ENCODE measurements around the gene AHCYL2.
A peak's percentile ranks its signal among the peaks of the same experiment; 100 is the strongest.
"Not testable (repeated sequence)": the region's sequence is repeated elsewhere in the genome, so short reads cannot be mapped to it uniquely, and the experiment has no call there.

Gene AHCYL2

DNA sequence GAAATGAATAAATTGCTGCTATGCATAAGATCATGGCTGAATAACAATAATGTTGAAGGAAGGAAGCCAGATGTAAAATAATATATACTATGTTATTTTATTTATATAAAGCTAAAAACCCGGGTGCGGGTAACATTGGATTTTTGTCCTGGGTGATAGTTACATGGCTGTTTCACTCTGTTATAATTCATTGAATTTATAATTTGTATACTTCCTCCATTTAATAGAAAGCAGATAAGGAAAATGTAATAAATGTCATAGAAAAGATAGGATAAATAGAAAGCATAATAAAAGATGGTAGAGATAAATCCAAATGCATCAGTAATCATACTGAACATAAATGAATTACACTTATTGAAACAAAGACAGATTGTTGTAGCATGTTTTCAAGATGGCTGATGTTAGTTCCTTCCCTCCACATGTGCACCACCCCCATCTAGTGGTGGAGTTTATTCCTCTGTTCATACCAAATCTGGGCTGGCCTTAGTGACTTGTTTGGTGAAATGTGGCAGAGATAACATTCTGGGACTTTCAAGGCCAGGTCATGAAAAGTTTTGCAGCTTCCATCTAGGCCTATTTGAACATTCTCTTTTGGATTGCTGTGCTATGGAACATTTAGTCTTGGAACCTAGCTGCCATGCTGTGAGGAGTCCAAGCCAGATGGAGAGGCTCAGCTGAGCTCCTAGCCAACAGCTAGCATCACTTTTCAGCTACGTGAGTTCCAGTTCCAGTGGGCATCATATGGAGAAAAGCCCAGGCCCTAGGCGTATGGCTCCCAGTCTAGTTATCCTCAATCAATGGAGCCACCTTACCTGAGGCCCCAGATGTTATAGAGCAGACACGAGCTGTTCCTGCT lies 46.9 kb downstream of the AHCYL2 start:
- peak in 3 of 10 donors; percentile 20 to 35 (median 21) for DNase-seq
- intact Hi-C loops (cut with DNase I), result loop anchor here (1.0 kb wide), 1 partner anchor 53 kb away; no protein-coding TSS in a partner anchor

DNA sequence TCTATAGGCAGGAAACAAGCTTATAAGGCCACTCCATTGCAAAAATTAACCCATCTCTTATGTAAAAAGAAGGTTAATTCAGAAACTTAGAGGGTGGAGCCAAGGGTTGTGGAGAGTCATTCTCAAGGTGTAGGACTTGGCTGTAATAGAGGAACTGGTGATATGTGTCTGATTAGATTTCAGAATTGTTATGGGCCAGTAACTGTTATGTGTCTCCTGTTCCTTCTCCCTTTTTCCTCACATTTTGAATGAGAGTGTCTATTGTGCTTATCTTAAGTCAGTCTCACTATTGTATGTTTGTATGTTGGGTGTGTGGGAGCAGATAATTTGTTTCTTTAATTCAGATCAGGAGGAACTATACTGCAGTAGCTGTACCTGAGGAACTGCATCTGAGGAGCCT lies 49.1 kb downstream of the AHCYL2 start:
- intact Hi-C loops (cut with DNase I), result no loop called here
- no peak for DNase-seq

DNA sequence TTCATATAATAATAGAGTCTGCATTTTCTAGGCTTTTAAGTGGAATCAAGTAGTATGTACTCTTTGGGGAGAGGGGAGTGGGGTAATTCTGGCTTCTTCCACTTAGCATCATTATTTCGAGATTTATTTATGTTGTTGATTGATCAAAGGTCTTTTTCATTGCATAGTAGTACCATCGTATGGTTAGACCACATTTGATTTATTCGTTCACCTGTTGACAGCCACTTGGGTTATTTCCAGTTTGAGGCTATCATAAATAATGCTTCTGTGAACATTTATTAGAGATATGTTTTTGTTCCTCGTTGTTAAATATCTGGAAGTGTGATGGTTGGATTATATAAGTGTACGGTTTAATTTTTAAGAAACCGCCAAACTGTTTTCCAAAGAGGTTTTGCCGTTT lies 52.8 kb downstream of the AHCYL2 start:
- DNase-seq, result no peak
- intact Hi-C loops (cut with DNase I), result no loop called here

DNA sequence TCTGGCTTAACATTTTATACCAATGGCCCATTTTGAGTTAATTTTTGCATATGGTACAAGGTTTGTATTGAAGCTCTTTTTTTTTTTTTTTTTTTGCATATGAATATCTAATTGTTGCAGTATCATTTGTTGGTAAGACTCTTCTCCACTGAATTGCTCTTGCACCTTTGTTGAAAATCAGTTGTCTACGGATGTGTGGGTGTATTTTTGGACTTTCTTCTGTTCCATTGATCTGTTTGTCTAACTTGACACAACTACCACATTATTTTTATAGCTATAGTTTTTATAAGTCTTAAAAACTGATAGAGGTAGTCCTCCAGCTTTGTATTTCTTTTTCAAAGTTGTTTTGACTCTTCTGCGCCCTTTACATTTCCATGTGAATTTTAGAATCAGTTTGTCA lies 53.9 kb downstream of the AHCYL2 start:
- intact Hi-C loops (cut with DNase I), result no loop called here
- DNase-seq, result no peak

DNA sequence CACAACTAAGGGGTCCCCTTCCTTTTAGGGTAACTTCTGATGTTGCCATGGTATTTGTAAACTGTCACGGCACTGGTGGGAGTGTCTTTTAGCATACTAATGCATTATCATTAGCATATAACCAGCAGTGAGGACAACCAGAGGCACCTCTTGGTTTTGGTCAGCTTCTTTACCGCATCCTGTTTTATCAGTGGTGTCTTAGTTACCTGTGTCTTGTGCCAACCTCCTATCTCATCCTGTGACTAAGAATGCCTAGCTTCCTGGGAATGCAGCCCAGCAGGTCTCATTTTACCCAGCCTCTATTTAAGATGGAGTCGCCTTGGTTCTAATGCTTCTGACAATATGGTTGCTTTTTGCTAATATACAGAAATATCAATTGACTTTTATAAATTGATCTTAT lies 54.9 kb downstream of the AHCYL2 start:
- intact Hi-C loops (cut with DNase I), result no loop called here
- no peak for DNase-seq

DNA sequence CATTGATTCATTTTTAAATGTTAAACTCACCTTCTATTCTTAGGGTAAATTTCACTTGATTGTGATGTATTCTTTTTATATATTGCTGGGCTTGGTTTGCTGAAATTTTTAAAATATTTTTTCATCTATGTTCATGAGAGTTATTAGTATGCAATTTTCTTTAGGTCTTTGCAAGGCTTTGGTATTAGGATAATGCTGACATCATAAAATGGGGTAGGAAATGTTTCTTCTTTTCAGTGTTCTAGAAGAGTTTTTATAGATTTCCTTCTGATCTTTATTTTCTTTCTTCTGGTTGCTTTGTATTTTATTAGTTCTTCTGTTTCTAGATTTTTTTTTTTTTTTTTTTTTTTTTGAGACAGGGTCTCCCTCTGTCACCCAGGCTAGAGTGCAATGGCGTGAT lies 56.3 kb downstream of the AHCYL2 start:
- no peak for DNase-seq
- intact Hi-C loops (cut with DNase I), result no loop called here

DNA sequence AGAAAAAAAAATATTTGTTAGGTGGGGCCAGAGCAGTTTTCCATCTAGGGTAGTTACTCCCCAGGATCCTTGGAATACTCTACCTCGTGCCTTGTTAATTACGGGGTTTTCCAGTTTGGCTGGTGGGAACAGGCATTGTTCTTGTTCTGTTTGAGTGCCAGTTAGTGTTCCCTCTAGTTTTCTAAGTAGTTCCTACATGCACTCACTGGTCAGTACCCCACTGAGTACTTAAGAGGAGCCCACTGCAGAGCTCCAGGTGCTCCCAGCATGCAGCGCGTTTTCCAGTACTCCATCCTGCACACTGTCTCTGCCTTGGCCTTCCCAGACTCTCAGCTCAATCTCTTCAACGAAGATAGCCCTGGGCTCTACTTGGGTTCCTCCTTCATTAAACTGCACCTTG lies 58.0 kb downstream of the AHCYL2 start:
- intact Hi-C loops (cut with DNase I), result no loop called here
- DNase-seq, result no peak

DNA sequence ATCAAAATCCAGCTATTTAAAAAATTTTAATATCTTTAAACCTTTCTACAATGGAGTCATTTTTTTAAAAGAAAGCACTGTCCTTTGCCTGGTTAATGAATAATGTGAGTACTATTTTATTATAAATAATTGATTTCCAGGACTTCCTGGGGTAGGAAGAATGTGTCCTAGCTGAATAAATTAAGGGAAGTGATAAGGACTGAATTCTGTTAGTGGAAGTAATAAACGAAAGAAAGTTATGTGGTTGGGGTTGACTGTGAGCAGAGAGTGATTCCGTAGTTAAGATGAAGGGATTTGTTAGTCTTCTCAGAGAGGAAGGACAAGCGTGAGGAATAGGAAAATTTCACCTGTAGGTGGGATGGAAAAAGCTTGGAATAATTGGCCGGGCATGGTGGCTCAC lies 59.1 kb downstream of the AHCYL2 start:
- DNase-seq, result no peak
- intact Hi-C loops (cut with DNase I), result no loop called here

DNA sequence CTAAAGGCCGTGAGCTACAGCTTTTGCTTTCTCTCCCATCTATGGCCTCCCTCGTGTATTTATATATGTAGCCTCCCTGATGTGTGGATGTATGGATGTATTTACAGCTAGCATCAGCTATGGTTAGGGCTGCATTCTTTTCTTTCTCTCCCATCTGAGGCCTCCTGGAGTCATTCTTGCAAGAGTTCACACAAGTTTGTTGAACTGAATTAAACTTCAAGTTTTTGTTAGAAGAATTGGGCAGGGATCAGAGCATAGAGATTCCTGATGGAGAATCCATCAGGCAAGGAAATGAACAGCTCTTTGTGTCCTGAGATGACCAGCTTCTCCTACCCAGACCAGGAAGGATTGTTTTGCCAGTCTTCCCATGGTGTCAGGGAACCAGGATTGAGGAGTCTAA lies 60.3 kb downstream of the AHCYL2 start:
- intact Hi-C loops (cut with DNase I), result no loop called here
- DNase-seq, result no peak

DNA sequence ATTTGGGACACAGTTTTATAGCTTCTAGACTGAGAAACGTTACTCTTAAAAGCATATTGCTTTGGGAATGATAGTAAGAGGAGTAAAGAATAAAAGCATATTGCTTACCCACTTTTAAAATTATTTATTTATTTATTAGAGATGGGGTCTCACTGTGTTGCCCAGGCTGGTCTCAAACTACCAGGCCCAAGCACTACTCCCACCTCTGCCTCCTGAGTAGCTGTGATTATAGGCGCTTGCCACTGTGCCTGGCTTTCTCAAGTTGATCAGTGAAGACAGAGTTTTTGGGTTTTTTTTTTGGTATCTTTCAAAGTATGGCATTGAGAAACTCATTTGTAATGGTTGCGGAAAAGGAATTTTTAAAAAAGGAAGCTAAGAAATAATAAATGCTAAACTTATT lies 68.0 kb downstream of the AHCYL2 start:
- no peak for DNase-seq
- intact Hi-C loops (cut with DNase I), result no loop called here

DNA sequence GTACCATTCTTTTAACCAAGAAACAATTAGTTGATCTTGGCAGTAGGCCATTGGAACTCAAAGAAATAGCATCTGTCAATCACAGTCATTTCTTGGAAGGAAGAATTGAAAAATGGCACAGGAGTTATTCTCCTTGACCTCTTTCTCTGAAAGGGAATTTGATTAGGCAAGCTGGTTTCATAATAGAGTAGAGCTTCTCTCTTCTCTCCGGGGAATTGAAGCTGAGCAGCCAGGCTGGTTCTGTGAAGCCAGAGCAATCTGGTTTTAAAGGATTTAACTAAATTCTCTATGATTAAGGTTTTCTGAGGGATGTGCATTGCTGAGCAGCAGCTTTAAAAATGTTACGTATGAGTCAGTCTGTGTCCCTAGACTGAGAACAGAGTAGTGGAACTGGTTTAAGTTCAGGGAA lies 70.2 kb downstream of the AHCYL2 start:
- intact Hi-C loops (cut with DNase I), result no loop called here
- DNase-seq, result no peak

DNA sequence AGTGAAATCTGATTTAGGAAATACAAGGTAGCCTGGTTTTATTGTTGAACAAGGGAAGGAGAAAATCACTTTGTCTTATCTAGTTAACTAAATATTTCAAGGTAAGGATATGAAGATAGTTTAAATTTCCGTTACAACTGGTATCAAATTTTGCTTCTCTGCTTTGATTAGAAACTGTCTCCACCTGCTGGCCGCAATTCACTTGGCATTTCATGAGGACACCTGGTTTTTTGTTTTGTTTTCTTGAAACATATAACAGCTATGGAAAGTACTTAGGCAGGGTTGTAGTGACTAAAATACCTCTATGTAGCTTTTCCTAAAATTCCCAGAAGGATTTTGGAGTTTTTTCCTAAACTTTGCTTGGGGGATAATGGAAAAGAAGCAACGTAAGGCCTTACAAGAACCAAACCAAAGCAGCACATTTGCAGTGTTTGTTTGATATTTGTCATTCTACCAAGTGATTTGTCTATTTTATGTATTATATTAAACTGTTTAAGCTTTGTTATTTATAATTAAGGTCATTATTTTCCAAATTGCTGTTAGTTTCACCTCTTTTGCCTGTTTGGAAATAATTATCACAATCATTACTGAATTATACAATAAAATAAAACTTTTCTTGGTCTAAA lies 73.6 kb downstream of the AHCYL2 start:
- DNase-seq, result peak in 5 of 10 donors; percentile 23 to 77 (median 37)
- intact Hi-C loops (cut with DNase I), result loop anchor here (2.0 kb wide), 1 partner anchor 80 kb away; no protein-coding TSS in a partner anchor

DNA sequence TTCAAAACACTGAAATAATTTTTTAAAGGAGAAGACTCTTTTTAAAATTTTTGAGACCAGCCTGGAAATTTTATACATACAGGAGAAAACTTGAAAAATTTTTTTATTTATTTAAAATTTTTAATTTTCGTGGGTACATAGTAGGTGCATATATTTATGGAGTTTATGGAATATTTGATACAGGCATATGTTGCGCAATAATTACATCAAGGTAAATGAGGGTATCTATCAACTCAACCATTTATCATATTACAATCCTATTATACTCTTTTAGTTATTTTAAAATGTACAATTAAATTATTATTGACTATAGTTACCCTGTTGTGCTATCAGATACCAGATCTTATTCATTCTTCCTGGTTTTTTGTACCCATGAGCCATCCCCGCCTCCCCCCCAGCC lies 75.1 kb downstream of the AHCYL2 start:
- no peak for DNase-seq
- intact Hi-C loops (cut with DNase I), result loop anchor here (2.0 kb wide), 1 partner anchor 81 kb away; no protein-coding TSS in a partner anchor

DNA sequence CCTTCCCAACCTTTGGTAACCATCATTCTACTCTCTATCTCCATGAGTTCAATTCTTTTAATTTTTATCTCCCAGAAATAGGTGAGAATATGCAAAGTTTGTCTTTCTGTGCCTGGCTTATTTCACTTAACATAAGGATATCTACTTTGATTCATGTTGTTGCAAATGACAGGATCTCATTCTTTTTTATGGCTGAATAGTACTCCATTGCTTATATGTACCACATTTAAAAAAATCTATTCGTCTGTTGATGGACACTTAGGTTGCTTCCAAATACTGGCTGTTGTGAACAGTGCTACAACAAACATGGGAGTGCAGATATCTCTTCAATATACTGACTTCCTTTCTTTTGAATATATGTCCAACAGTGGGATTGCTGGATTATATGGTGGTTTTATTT lies 75.5 kb downstream of the AHCYL2 start:
- DNase-seq; intact Hi-C loops (cut with DNase I): not testable (repeated sequence)

DNA sequence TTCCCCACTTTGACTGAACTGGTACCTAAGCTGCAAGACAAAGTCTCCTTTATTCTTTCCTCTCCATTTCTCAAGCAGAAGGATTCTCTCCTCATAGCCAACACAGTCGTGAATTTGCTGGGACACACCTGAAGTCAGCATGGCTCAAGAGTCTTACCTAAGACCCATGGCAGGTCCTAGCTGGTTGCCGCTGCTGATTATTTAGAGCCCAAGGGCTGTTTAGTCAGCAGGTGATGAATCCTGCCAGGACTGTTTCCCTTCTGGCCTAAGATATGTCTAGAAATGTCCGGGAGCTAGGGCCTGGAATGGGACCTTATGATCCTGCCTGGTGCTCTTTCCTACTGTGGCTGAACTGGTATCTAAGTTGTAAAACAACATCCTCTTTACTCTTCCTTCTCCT lies 82.8 kb downstream of the AHCYL2 start:
- DNase-seq, result no peak
- intact Hi-C loops (cut with DNase I), result no loop called here

DNA sequence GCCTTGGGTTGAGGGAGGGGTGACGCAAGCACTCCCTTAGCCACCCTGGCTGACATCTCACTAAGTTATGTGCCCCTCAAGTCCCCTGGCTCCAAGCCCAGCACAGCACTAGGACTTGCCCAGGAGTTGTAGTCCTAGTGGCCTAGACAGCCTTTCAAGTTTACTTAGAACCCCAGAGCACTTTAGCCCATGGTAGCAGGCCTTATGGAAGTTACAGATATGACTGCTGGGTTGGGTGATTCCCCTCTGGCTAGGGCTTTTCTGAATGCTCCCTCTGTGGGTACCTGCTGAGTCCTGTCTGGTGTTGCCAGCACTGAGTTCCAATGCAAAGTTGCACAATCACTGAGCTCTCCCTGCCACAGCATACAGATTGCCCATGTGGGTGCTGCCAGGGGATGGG lies 83.2 kb downstream of the AHCYL2 start:
- DNase-seq, result peak in 2 of 10 donors; percentile 11 to 14
- intact Hi-C loops (cut with DNase I), result no loop called here

DNA sequence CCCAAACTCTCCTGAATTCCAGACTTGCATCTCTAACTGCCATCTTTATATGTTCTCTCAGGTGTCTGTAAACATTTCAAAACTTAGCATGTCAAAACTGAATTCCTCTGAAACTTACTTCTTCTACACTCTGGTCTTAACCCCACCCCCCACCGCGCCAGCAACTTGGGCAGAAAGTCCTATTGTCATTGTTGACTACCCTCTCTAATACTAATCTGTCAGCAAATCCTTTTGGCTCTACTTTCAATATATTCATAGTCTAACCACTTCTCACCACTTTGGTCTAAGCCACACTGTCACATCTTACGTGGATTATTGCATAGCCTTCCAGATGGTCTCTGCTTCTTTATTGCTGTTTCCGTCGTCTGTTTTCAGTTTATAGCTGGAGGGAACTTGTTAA lies 86.6 kb downstream of the AHCYL2 start:
- intact Hi-C loops (cut with DNase I), result no loop called here
- no peak for DNase-seq

DNA sequence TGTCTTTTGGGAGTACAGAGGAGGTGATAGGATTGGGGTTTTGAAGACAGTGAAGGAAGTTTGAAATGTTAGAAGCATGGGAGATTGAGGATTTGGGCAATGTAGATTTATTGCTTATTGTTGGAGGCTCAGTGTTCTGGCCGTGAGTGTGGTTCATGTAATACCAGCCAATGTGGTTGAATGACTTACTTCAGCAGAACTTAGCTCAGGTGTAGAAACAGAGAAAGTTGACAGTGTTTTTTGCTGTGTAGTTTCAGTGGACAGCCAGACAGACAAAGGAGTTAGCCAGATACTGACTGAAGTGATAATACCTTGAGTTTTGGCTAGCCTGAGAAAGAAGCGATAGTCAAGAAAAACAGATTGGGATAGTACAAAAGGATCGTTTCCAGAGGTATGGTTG lies 88.5 kb downstream of the AHCYL2 start:
- DNase-seq, result no peak
- intact Hi-C loops (cut with DNase I), result no loop called here

DNA sequence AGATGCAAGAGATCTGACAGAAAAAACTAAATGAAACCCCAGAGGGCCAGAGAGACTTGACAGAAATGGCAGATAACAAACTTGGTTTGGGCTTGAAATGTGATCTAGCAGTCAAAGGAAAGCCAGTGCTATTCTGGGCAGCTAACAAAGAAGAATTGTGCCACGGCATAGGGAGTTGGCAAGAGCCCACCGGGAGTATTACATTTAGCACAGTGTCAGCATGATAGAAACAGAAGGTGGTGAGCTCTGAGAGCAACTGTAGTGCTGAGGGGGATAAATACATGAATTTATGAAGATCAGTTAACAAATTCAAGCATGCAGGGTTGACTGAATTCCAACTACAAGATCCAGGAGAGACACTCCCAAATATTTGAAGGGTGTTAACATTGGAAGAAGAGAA lies 91.1 kb downstream of the AHCYL2 start:
- intact Hi-C loops (cut with DNase I), result no loop called here
- DNase-seq, result peak in 6 of 10 donors; percentile 17 to 91 (median 40)

DNA sequence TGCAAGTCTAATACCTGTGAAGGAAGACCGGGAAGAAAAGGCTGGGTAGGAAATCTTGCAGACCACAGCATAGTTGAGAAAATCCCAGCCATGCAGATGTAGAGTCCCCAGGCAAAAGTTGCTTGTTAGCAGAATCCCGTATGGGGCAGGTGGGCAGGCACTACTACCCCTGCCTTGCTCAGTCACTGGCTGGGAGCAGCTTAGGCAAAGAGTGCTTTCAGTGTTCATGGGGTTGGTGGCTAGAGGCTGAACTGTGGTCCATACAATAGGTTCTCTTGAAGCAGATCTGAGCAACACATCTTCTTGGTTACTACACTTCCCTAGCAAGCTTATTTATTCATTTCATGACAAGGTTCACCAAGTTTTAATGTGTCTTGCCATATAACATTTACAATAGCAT lies 92.6 kb downstream of the AHCYL2 start:
- no peak for DNase-seq
- intact Hi-C loops (cut with DNase I), result no loop called here

DNA sequence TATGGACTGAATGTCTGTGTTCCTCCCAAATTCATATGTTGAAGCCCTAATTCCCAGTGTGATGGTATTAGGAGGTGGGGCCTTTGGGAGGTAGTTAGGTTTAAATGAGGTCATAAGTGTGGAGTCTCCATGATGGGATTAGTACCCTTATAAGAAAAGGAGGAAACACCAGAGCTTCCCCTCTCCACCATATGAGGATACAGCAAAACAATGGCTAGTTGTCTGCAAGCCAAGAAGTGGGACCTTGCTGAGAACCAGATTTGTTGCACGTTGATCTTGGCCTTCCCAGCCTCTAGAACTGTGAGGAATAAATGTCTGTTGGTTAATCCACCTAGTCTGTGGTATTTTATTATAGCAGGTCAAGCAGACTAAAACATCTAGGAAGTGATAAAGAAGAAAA lies 102.2 kb downstream of the AHCYL2 start:
- intact Hi-C loops (cut with DNase I), result no loop called here
- no peak for DNase-seq

Data from posterior cingulate gyrus (tissue), 11 donors.